H1 (cell line): ENCODE results near the gene FRMPD2.
"Not testable (repeated sequence)": the region's sequence is repeated elsewhere in the genome, so short reads cannot be mapped to it uniquely, and the experiment has no call there.

Experiments
- ATF3 ChIP-seq: IDR thresholded peaks from 2 replicates; pipeline ENCODE4 v1.6.1; 2011; ENCODE audit warnings: low read depth, mild to moderate bottlenecking, low read length; ENCODE audit not compliant: insufficient read depth
- RXRA ChIP-seq: IDR thresholded peaks from 2 replicates; pipeline ENCODE4 v1.6.1; 2011; ENCODE audit warnings: low read depth, mild to moderate bottlenecking, low read length, moderate library complexity; ENCODE audit not compliant: insufficient read depth
- TAF1 ChIP-seq: IDR thresholded peaks from 2 replicates; pipeline ENCODE4 v1.6.1; 2011; ENCODE audit warnings: mild to moderate bottlenecking, low read depth, low read length
- USF2 ChIP-seq: IDR thresholded peaks from 2 replicates; pipeline ENCODE4 v1.6.1; 2011; ENCODE audit warnings: low read length, improper control_type of control experiment
- TF ChIP-seq, protein P1 (sequence below), 3 experiments: IDR thresholded peaks; 1 replicate in 2 of 3; 2 replicates in 1 of 3; pipeline versions ENCODE4 v1.5.1 to v1.6.1; 2011; ENCODE audit warnings: low read length in 3 of 3, mild to moderate bottlenecking in 3 of 3, inconsistent platforms in 2 of 3, low read depth in 1 of 3, moderate library complexity in 1 of 3; ENCODE audit not compliant: insufficient read depth in 1 of 3; ENCODE audit errors: control extremely low read depth in 1 of 3

DNA sequence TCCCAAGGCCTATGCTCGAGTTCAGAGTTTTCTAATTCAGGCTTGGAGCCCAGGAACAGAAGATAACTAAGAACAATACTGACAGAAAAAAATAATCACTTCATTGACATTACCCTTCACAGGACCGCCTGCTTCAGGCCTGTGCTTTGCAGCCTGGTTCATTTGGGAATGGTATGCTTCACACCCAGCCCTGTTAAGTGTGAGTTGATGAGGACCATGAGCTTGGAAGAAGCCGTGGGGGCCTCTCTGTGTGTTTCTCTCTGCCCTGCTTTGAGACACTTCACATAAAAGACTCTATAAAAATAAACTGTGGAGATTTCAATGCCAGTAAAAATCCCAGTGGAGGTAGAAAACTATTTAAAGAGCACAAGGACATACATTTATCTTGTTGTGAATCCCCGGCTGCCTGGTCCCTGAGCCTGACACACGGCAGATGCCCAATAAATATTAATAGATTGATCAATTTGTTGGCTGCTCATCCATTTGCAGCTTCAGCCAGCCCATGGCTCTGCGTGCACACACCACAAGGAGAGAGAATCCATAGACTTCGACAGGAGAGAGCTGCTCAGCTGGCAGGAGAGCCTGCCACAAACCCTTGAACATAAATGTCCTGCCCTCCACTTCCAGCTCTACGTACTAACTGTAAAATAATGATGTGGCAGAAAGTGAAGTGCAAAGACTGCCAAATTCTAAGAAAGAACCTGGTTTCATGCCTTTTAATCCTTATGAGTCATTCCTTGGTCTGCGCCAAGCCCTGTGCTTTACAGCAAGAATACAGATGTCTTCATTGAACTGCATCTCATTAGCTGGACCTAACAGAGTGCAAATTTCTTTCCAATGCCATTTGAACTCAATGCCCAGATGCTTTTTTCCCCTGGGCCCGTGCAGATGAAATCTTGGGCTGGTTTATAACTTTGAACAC lies 130.5 kb downstream of the FRMPD2 start:
- TF ChIP-seq RXRA, TAF1, ATF3, USF2: not testable (repeated sequence)
- TF ChIP-seq, protein P1, sequence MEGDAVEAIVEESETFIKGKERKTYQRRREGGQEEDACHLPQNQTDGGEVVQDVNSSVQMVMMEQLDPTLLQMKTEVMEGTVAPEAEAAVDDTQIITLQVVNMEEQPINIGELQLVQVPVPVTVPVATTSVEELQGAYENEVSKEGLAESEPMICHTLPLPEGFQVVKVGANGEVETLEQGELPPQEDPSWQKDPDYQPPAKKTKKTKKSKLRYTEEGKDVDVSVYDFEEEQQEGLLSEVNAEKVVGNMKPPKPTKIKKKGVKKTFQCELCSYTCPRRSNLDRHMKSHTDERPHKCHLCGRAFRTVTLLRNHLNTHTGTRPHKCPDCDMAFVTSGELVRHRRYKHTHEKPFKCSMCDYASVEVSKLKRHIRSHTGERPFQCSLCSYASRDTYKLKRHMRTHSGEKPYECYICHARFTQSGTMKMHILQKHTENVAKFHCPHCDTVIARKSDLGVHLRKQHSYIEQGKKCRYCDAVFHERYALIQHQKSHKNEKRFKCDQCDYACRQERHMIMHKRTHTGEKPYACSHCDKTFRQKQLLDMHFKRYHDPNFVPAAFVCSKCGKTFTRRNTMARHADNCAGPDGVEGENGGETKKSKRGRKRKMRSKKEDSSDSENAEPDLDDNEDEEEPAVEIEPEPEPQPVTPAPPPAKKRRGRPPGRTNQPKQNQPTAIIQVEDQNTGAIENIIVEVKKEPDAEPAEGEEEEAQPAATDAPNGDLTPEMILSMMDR (IDR thresholded peaks at IDR 0.05; ENCODE audit: control extremely low read depth in 1 of 3, insufficient read depth in 1 of 3, low read depth in 1 of 3, low read length in 3 of 3): not testable (repeated sequence)
